Breast epithelium (tissue), 4 donors: ENCODE measurements around the gene RAP1B. TPM values are rescaled to one million over a fixed set of nuclear protein-coding genes. Genes with fewer than 3 reads are reported as not detected.

Experiments
- DNase-seq, 2 donors: peaks; one replicate each; pipeline ENCODE4 v3.0.0-alpha.2; 2019; ENCODE audit warnings: low spot score in 2 of 2
- H3K27ac ChIP-seq, 2 donors: fragments of 200-600 bp; sonication (generic) in 1 of 2; one replicate each; pipeline ENCODE4 v1.5.1; 2016 to 2019; ENCODE audit warnings: mild to moderate bottlenecking in 1 of 2
- H3K27me3 ChIP-seq, 2 donors: fragments of 200-600 bp; sonication (generic) in 1 of 2; one replicate each; pipeline versions ENCODE4 v1.5.1 to v1.6.0; 2017 to 2019; ENCODE audit warnings: control low read depth in 1 of 2, mild to moderate bottlenecking in 1 of 2
- H3K36me3 ChIP-seq: fragments of 200-600 bp; one replicate; pipeline ENCODE4 v1.5.1; 2019
- H3K4me1 ChIP-seq, 2 donors: fragments of 200-600 bp; sonication (generic); one replicate each; pipeline ENCODE4 v1.5.1; 2016 to 2019; ENCODE audit warnings: control low read depth in 1 of 2
- H3K4me3 ChIP-seq, 3 donors: fragments of 200-600 bp; sonication (generic); 1 replicate in 2 of 3; 2 replicates in 1 of 3; pipeline ENCODE4 v1.5.1; 2016 to 2019; ENCODE audit warnings: mild to moderate bottlenecking in 3 of 3, moderate library complexity in 2 of 3
- H3K9me3 ChIP-seq, 2 donors: fragments of 200-600 bp; sonication (generic) in 1 of 2; one replicate each; pipeline ENCODE4 v1.5.1; 2016 to 2019; ENCODE audit warnings: control low read depth in 1 of 2
- CTCF ChIP-seq, 3 donors: fragments of 450-650 bp; IDR thresholded peaks; one replicate each; pipeline ENCODE4 v1.5.1; 2016 to 2017; ENCODE audit warnings: antibody characterized with exemption in 3 of 3, mild to moderate bottlenecking in 3 of 3, moderate library complexity in 3 of 3
- POLR2A ChIP-seq: fragments of 450-650 bp; IDR thresholded peaks from one replicate; pipeline ENCODE4 v1.6.1; 2016; ENCODE audit warnings: antibody characterized with exemption, mild to moderate bottlenecking, moderate library complexity
- POLR2AphosphoS5 ChIP-seq, 3 donors: sonication (generic); formaldehyde crosslinking; IDR thresholded peaks; one replicate each; pipeline ENCODE4 v1.6.1; 2017; ENCODE audit warnings: antibody characterized with exemption in 3 of 3
- intact Hi-C: fragments of 100-400 bp; cut with DNase I; formaldehyde crosslinking; loops from one replicate; pipeline ENCODE4 v1.15.1; 2023; ENCODE audit warnings: low total_unique reads
- total RNA-seq, 3 donors: library from RNA; depleted of rRNA; stranded (reverse); fragments of >200 nt; gene quantifications; one replicate each; pipeline ENCODE4 v1.1.0, GENCODE V29; 2016

Gene RAP1B
- total RNA-seq, 3 donors from 2014 or later = 176 to 198 (median 186) TPM

DNA sequence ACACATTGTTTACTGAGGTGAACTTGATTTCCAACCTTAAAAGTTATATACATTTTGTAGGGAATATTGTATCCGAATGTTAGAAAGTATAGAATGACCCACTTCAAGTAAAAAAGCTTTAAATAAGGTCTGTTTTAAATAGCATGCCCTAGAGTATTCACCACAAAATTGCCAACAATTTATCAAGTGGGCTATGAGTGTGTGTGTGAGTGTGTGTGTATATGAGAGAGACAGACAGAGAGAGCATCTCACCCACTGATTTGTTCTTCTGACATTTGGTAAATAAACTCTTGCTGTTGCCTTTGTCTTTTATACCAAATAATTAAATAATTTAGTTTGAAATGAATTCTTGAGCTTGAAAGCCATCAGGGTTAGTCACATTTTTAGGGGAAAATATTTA, 29.8 kb upstream of the RAP1B start:
- no peak overlapping the region for H3K4me3 ChIP-seq
- DNase-seq = no peak
- TF ChIP-seq CTCF (IDR thresholded peaks at IDR 0.05) (no peak), POLR2A (no peak), POLR2AphosphoS5 (IDR thresholded peaks at IDR 0.05) (no peak)
- H3K27ac ChIP-seq = no peak overlapping the region
- no peaks in the 10 kb centered on the region for H3K4me1 ChIP-seq
- H3K27me3 ChIP-seq = no peaks in the 10 kb centered on the region
- no peaks in the 10 kb centered on the region for H3K36me3 ChIP-seq
- intact Hi-C loops = no loop called here
- H3K9me3 ChIP-seq = no peaks in the 10 kb centered on the region

DNA sequence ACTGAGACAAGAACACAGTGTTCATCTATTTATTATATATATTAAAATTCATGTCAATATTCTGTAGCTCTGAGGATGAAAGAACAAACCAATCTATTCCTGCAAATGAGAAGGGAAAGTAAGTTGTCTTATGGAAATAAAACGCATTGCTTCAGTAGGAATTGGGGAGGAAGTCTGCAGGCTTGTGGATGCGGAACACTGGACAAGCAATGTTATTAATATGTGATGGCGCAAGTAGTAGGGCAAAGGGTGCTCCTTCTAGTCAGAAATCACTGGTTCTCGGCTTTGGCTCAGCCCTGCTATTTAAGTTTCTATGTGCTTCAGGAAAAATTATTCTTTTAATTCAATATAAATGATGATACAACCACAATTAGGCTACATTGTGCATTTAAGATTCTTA, 28.8 kb upstream of the RAP1B start:
- H3K4me3 ChIP-seq = no peak overlapping the region
- DNase-seq = no peak
- TF ChIP-seq CTCF (IDR thresholded peaks at IDR 0.05) = no peak
- TF ChIP-seq POLR2A = no peak
- TF ChIP-seq POLR2AphosphoS5 (IDR thresholded peaks at IDR 0.05) = no peak
- intact Hi-C loops = no loop called here
- H3K36me3 ChIP-seq = no peaks in the 10 kb centered on the region
- no peaks in the 10 kb centered on the region for H3K4me1 ChIP-seq
- no peak overlapping the region for H3K27ac ChIP-seq
- no peaks in the 10 kb centered on the region for H3K9me3 ChIP-seq
- no peaks in the 10 kb centered on the region for H3K27me3 ChIP-seq

DNA sequence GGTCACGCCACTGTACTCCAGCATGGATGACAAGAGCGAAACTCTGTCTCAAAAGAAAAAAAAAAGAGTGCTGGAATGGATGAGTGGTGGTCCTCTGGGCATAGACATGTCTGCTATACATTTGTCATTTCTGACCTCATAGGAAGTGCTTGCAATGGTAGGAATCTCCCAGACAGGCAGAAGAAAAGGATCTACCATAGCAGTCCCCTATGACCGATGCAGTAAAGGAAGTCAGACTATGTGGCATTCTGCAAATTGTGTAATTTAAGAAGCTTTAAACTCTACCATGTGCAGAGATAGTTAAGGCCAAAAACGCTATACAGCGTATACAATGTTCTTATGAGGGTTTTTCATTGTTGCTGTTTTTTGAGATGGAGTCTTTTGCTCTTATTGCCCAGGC, 24.7 kb upstream of the RAP1B start:
- Histone ChIP-seq H3K27ac (no peak overlapping the region), H3K36me3 (no peaks in the 10 kb centered on the region), H3K4me1 (no peaks in the 10 kb centered on the region), H3K4me3 (no peak overlapping the region), H3K9me3 (peaks cover 13 to 14% of the 10 kb centered on the region in 2 donors), H3K27me3 (no peaks in the 10 kb centered on the region)
- no peak for TF ChIP-seq CTCF (IDR thresholded peaks at IDR 0.05)
- TF ChIP-seq POLR2AphosphoS5 (IDR thresholded peaks at IDR 0.05) = no peak
- TF ChIP-seq POLR2A = no peak
- intact Hi-C loops = no loop called here
- DNase-seq = no peak

DNA sequence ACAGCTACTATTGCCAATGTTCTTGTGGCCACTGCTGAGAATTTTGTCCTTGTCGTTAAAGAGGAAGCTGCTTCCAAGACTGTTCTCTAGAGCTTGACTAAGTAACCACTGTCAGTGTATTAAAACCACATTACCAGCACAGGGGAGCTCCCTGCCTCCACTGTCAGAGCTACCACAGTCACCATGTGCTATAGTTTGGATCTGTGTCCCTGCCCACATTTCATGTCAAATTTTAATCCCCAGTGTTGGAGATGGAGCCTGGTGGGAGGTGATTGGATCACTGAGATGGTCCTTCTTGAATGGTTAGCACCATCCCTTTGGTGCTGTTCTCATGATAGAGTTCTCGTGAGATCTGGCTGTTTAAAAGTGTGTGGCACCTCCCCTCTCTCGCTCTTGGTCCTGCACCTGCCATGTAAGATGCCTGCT, 23.2 kb upstream of the RAP1B start:
- no peak overlapping the region for H3K4me3 ChIP-seq
- H3K27ac ChIP-seq = no peak overlapping the region
- intact Hi-C loops = no loop called here
- peaks cover 13 to 14% of the 10 kb centered on the region in 2 donors for H3K9me3 ChIP-seq
- H3K36me3 ChIP-seq = no peaks in the 10 kb centered on the region
- TF ChIP-seq POLR2AphosphoS5 (IDR thresholded peaks at IDR 0.05) = no peak
- TF ChIP-seq CTCF (IDR thresholded peaks at IDR 0.05) = no peak
- TF ChIP-seq POLR2A = no peak
- no peaks in the 10 kb centered on the region for H3K27me3 ChIP-seq
- no peaks in the 10 kb centered on the region for H3K4me1 ChIP-seq
- no peak for DNase-seq

- Histone ChIP-seq H3K27ac (no peak overlapping the region), H3K4me3 (no peak overlapping the region), H3K27me3 (no peaks in the 10 kb centered on the region), H3K9me3 (peaks cover 13 to 17% of the 10 kb centered on the region in 2 donors), H3K36me3 (no peaks in the 10 kb centered on the region), H3K4me1 (no peaks in the 10 kb centered on the region)
- TF ChIP-seq POLR2AphosphoS5 (IDR thresholded peaks at IDR 0.05) = no peak
- no peak for TF ChIP-seq CTCF (IDR thresholded peaks at IDR 0.05)
- DNase-seq = no peak
- intact Hi-C loops = no loop called here
Measured at GRCh38 chr12:68589194-68589593, 21.5 kb upstream of the RAP1B start.
